Stimulated activated CD8-positive, alpha-beta memory T cell treated with anti-CD3 and anti-CD28 coated beads, Interleukin-7, amount 100 ng/mL, for 1 hour (primary cell): ENCODE results near the gene ACACA.

Experiments
- DNase-seq, 2 donors: peaks; one replicate each; pipeline ENCODE4 v3.0.0-alpha.2; 2020; ENCODE audit warnings: low read depth in 2 of 2

ACACA gene

GRCh38 chr17:37039269-37039668, 367.4 kb downstream of the ACACA start:
- DNase-seq: no peak

- DNase-seq: no peak
Observed at GRCh38 chr17:37037590-37038155, 369.0 kb downstream of the ACACA start.
